GM21360 (cell line): ENCODE data around the gene SLC13A2.

Experiments used
- ATAC-seq: cut with Tn5 transposase; IDR thresholded peaks from one replicate; pipeline ENCODE4 v1.9.1; 2021; ENCODE audit warnings: mild to moderate bottlenecking, moderate library complexity; ENCODE audit not compliant: unreplicated experiment

The SLC13A2 gene

GRCh38 chr17:28470266-28470913, 3.1 kb upstream of the SLC13A2 start:
- no peak for ATAC-seq

GRCh38 chr17:28470914-28471366, 2.5 kb upstream of the SLC13A2 start:
- ATAC-seq: no peak

- ATAC-seq: no peak
Observed at GRCh38 chr17:28471531-28472342, 1.7 kb upstream of the SLC13A2 start.

GRCh38 chr17:28472871-28473497, 460 bp upstream of the SLC13A2 start:
- no peak for ATAC-seq

- ATAC-seq: no peak
Observed at GRCh38 chr17:28474111-28474531, 677 bp downstream of the SLC13A2 start.

GRCh38 chr17:28475151-28475900, 1.9 kb downstream of the SLC13A2 start:
- ATAC-seq: no peak

GRCh38 chr17:28476076-28476865, 2.8 kb downstream of the SLC13A2 start:
- no peak for ATAC-seq

- ATAC-seq: no peak
Observed at GRCh38 chr17:28477928-28478327, 4.5 kb downstream of the SLC13A2 start.

GRCh38 chr17:28478712-28479615, 5.5 kb downstream of the SLC13A2 start:
- ATAC-seq: no peak

GRCh38 chr17:28480278-28480677, 6.8 kb downstream of the SLC13A2 start:
- ATAC-seq: no peak

- no peak for ATAC-seq
Observed at GRCh38 chr17:28480799-28481571, 7.5 kb downstream of the SLC13A2 start.

GRCh38 chr17:28482551-28483199, 9.2 kb downstream of the SLC13A2 start:
- no peak for ATAC-seq

GRCh38 chr17:28484296-28484695, 10.9 kb downstream of the SLC13A2 start:
- ATAC-seq: no peak

- ATAC-seq: no peak
Observed at GRCh38 chr17:28485049-28485448, 11.6 kb downstream of the SLC13A2 start.

GRCh38 chr17:28487881-28488532, 14.6 kb downstream of the SLC13A2 start:
- no peak for ATAC-seq

- ATAC-seq: no peak
Observed at GRCh38 chr17:28488533-28489276, 15.3 kb downstream of the SLC13A2 start.

- ATAC-seq: no peak
Observed at GRCh38 chr17:28491286-28491685, 17.8 kb downstream of the SLC13A2 start.
